Upper lobe of right lung (tissue), 1 donor: ENCODE results near the gene MPDU1. TPM values are rescaled to one million over a fixed set of nuclear protein-coding genes. Genes with fewer than 3 reads are reported as not detected.

ENCODE experiments used
- ATAC-seq: fragments of 200-7000 bp; cut with Tn5 transposase; one replicate; pipeline ENCODE4 v1.9.1; 2020; ENCODE audit warnings: mild to moderate bottlenecking, moderate library complexity
- DNase-seq: peaks from one replicate; pipeline ENCODE4 v3.0.0-alpha.2; 2020
- H3K27ac ChIP-seq: fragments of 200-600 bp; one replicate; pipeline ENCODE4 v1.8.0; 2022
- H3K27me3 ChIP-seq: fragments of 200-600 bp; one replicate; pipeline ENCODE4 v1.8.0; 2022; ENCODE audit warnings: mild to moderate bottlenecking
- H3K36me3 ChIP-seq: fragments of 200-600 bp; one replicate; pipeline ENCODE4 v1.8.0; 2022
- H3K4me1 ChIP-seq: fragments of 200-600 bp; one replicate; pipeline ENCODE4 v1.8.0; 2022
- H3K4me3 ChIP-seq: fragments of 200-600 bp; one replicate; pipeline ENCODE4 v1.8.0; 2022; ENCODE audit warnings: mild to moderate bottlenecking
- H3K9me3 ChIP-seq: fragments of 200-600 bp; one replicate; pipeline ENCODE4 v1.8.0; 2022
- intact Hi-C: fragments of 100-400 bp; cut with DNase I; formaldehyde crosslinking; loops from one replicate; pipeline ENCODE4 v1.11.0; 2022
- total RNA-seq: library from RNA; stranded (reverse); fragmentation: NEBNext Ultra II Directional; extraction: Animal tissue kit (Norgen Biotek cat#: 25700); gene quantifications from one replicate; pipeline ENCODE4 v1.2.1, GENCODE V29; 2021
- TF ChIP-seq, protein P1 (sequence below): fragments of 200-600 bp; IDR thresholded peaks from one replicate; pipeline ENCODE4 v1.8.0; 2022; ENCODE audit warnings: antibody characterized with exemption
- donor health status: DM: no; HTN: yes; CAD: no; lungs with severe emphysema.

Gene MPDU1
- total RNA-seq, 1 donor from 2014 or later, result 58.2 TPM

DNA sequence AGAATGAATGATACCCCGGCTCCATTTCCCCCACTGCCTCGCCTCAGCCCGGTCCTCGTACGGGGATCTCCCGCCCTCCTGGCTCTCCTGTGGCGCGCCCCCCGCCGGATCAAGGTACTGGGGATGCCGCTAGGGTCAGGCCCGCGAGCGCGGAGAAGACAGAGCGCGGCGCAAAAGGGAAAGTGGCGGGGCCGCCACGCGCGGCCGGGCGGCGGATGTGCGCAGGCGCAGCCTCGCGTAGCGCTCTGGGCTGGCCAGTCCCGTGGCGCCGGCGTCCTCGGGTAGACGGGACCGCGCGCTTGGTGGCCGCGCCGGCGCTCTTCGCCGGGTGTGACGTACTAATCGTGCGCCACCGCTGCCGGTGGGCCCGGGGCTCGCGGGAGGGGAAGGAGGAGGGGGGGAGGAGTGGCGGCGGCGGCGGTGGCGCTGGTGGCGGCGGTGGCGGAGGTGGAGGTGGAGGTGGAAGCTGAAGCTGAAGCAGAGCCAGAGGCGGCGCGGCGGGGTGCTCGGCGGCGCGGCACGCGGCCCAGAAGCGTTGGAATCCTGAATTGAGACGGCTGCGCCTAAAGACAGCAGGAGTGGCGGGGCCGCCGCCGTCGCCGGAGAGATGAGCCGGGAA is 22.0 kb upstream of the MPDU1 start, which contains the start of gene SENP3:
TSS of gene SENP3 (plus strand) at position 331 of the 619 bp plus-strand sequence. CDS start 1,158 bp downstream, outside the sequence.
- TF ChIP-seq, protein P1, sequence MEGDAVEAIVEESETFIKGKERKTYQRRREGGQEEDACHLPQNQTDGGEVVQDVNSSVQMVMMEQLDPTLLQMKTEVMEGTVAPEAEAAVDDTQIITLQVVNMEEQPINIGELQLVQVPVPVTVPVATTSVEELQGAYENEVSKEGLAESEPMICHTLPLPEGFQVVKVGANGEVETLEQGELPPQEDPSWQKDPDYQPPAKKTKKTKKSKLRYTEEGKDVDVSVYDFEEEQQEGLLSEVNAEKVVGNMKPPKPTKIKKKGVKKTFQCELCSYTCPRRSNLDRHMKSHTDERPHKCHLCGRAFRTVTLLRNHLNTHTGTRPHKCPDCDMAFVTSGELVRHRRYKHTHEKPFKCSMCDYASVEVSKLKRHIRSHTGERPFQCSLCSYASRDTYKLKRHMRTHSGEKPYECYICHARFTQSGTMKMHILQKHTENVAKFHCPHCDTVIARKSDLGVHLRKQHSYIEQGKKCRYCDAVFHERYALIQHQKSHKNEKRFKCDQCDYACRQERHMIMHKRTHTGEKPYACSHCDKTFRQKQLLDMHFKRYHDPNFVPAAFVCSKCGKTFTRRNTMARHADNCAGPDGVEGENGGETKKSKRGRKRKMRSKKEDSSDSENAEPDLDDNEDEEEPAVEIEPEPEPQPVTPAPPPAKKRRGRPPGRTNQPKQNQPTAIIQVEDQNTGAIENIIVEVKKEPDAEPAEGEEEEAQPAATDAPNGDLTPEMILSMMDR, result no peak
- ATAC-seq (peak; percentile 76), DNase-seq (peak; percentile 96)
- H3K27ac ChIP-seq, result peak within 1 kb of the TSS; percentile 96
- no peaks in the 10 kb centered on the region for H3K27me3 ChIP-seq
- peaks cover 55% of the 10 kb centered on the region for H3K4me1 ChIP-seq
- H3K36me3 ChIP-seq, result peaks cover 35% of the 10 kb centered on the region
- peak within 1 kb of the TSS; percentile 91 for H3K4me3 ChIP-seq
- intact Hi-C loops, result no loop called here
- H3K9me3 ChIP-seq, result no peaks in the 10 kb centered on the region

DNA sequence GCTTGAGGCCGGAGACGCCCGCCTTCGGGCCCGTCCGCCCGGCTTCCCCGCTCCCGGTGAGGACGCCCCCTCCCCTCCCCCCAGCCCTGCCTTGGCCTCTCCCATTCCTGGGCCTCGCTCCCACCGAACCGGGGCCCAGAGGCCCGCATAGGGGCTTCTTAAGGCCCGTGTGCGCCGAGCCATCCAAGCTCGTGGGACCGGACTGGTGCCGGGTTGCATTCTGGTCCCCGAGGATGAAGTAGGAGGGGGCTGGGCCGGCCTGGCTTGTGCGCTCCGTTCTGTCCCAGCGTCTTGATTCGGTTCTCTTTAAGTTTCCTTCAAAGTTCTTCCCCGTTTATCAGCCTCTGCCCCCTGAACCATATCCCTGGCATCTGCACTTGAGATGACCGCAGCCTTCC is 21.4 kb upstream of the MPDU1 start:
- peak overlapping the region; percentile 91 for H3K4me3 ChIP-seq
- no peak for DNase-seq
- peak overlapping the region; percentile 96 for H3K27ac ChIP-seq
- TF ChIP-seq, protein P1, result no peak
- H3K4me1 ChIP-seq, result peaks cover 50% of the 10 kb centered on the region
- H3K36me3 ChIP-seq, result peaks cover 40% of the 10 kb centered on the region
- intact Hi-C loops, result no loop called here
- ATAC-seq, result no peak
- H3K27me3 ChIP-seq, result no peaks in the 10 kb centered on the region
- no peaks in the 10 kb centered on the region for H3K9me3 ChIP-seq

DNA sequence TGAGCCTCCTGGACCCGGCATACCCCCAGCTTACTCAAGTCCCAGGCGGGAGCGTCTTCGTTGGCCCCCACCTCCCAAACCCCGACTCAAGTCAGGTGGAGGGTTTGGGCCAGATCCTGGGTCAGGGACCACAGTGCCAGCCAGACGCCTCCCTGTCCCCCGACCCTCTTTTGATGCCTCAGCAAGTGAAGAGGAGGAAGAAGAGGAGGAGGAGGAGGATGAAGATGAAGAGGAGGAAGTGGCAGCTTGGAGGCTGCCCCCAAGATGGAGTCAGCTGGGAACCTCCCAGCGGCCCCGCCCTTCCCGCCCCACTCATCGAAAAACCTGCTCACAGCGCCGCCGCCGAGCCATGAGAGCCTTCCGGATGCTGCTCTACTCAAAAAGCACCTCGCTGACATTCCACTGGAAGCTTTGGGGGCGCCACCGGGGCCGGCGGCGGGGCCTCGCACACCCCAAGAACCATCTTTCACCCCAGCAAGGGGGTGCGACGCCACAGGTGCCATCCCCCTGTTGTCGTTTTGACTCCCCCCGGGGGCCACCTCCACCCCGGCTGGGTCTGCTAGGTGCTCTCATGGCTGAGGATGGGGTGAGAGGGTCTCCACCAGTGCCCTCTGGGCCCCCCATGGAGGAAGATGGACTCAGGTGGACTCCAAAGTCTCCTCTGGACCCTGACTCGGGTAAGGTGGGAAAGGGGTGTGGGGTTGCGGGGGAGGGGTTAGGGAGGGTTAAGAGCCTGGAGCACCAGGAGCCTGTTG is 20.4 kb upstream of the MPDU1 start:
- Histone ChIP-seq H3K27me3 (no peaks in the 10 kb centered on the region), H3K36me3 (peaks cover 46% of the 10 kb centered on the region), H3K27ac (no peak overlapping the region), H3K4me3 (peak overlapping the region; percentile 91), H3K9me3 (no peaks in the 10 kb centered on the region), H3K4me1 (peaks cover 41% of the 10 kb centered on the region)
- TF ChIP-seq, protein P1, result no peak
- DNase-seq (no peak), ATAC-seq (no peak)
- intact Hi-C loops, result no loop called here

DNA sequence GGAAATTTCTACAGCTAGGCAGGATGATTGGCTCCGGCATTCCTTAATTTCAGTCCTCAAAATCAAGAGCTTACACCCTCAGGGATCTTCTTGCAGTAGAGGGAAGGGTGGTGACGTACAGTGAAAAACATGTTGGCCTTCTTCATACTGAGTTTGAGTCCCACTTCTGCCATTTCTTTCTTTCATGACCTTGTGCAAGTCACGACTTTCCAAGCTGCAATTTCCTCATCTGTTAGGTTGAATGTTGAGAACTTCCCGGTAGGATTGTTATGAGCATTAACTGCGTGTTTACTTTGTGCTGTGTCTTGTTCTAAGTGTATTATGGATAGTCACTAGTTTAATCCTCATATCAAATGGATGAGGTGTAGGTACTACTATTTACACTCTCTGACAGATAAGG is 14.1 kb upstream of the MPDU1 start:
- Histone ChIP-seq H3K4me1 (peaks cover 7% of the 10 kb centered on the region), H3K27me3 (no peaks in the 10 kb centered on the region), H3K9me3 (no peaks in the 10 kb centered on the region), H3K4me3 (no peak overlapping the region), H3K27ac (no peak overlapping the region), H3K36me3 (peaks cover 68% of the 10 kb centered on the region)
- ATAC-seq (no peak), DNase-seq (no peak)
- intact Hi-C loops, result no loop called here
- TF ChIP-seq, protein P1, result no peak

DNA sequence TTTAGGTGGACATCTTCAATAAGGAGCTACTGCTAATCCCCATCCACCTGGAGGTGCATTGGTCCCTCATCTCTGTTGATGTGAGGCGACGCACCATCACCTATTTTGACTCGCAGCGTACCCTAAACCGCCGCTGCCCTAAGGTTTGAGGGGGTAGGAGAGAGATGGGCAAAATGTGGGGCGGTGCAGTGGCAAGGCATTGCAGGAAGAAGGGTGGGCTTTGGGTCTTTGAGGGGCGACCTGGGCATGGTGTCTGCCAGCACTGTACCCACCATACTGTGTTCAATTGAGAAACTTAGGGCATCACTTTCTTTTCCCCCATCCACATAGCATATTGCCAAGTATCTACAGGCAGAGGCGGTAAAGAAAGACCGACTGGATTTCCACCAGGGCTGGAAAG is 13.3 kb upstream of the MPDU1 start:
- Histone ChIP-seq H3K36me3 (peaks cover 68% of the 10 kb centered on the region), H3K27ac (no peak overlapping the region), H3K4me1 (peaks cover 15% of the 10 kb centered on the region), H3K27me3 (no peaks in the 10 kb centered on the region), H3K9me3 (no peaks in the 10 kb centered on the region), H3K4me3 (no peak overlapping the region)
- DNase-seq (no peak), ATAC-seq (no peak)
- intact Hi-C loops, result no loop called here
- TF ChIP-seq, protein P1, result no peak
